ENCODE results near the gene CLIP2. TPM values are rescaled to one million over a fixed set of nuclear protein-coding genes. Genes with fewer than 3 reads are reported as not detected.
"Not testable (repeated sequence)": the region's sequence is repeated elsewhere in the genome, so short reads cannot be mapped to it uniquely, and the experiment has no call there.

CLIP2 gene
- polyA plus RNA-seq, 3 donors = 1.1 to 5.2 (median 1.3) TPM

GRCh38 chr7:74388880-74389415 is 99.7 kb downstream of the CLIP2 start:
- Mint-ChIP-seq H3K36me3 (peaks cover 13 to 44% of the 10 kb centered on the region in 2 donors), H3K4me1 (peaks cover 7% of the 10 kb centered on the region), H3K27me3 (ENCODE audit: low read depth in 3 of 3) (no peaks in the 10 kb centered on the region), H3K27ac (no peak overlapping the region), H3K9me3 (no peaks in the 10 kb centered on the region), H3K4me3 (no peak overlapping the region)
- Histone ChIP-seq H4K20me1 (ENCODE audit: insufficient read depth, low read length) (no peaks in the 10 kb centered on the region), H3K4me3 (replicated peaks in 1 of 3; ENCODE audit: low read depth in 2 of 3, low read length in 3 of 3) (no peak overlapping the region), H3K4me2 (replicated peaks; ENCODE audit: extremely low read depth, low read length, poor library complexity, severe bottlenecking) (no peak overlapping the region), H3K9me3 (replicated peaks in 1 of 2; ENCODE audit: control insufficient read depth in 1 of 2, insufficient read depth in 1 of 2, low read length in 2 of 2) (no peaks in the 10 kb centered on the region), H2AFZ (ENCODE audit: insufficient read depth, low read depth, low read length, poor library complexity, severe bottlenecking) (no peak overlapping the region), H3K27me3 (ENCODE audit: control insufficient read depth in 2 of 2, insufficient read depth in 2 of 2, low read length in 2 of 2) (no peaks in the 10 kb centered on the region), H3K27ac (ENCODE audit: low read depth in 1 of 2, low read length in 2 of 2) (no peak overlapping the region), H3K36me3 (replicated peaks in 1 of 2; ENCODE audit: control insufficient read depth in 1 of 2, insufficient read depth in 2 of 2, low read length in 2 of 2) (peaks cover 7 to 20% of the 10 kb centered on the region in 2 donors), H3K9ac (ENCODE audit: insufficient read depth, low read length, poor library complexity, severe bottlenecking) (no peak overlapping the region), H3K79me2 (ENCODE audit: insufficient read depth, low read length) (no peaks in the 10 kb centered on the region), H3K4me1 (ENCODE audit: control insufficient read depth in 1 of 2, insufficient read depth in 2 of 2, low read length in 2 of 2) (no peaks in the 10 kb centered on the region)
- 98% methylated on average over 20 of the region's 21 CpGs for WGBS (ENCODE audit: insufficient coverage)
- intact Hi-C loops (cut with micrococcal nuclease) = no loop called here
- DNase-seq = no peak
- TF ChIP-seq, protein P1, sequence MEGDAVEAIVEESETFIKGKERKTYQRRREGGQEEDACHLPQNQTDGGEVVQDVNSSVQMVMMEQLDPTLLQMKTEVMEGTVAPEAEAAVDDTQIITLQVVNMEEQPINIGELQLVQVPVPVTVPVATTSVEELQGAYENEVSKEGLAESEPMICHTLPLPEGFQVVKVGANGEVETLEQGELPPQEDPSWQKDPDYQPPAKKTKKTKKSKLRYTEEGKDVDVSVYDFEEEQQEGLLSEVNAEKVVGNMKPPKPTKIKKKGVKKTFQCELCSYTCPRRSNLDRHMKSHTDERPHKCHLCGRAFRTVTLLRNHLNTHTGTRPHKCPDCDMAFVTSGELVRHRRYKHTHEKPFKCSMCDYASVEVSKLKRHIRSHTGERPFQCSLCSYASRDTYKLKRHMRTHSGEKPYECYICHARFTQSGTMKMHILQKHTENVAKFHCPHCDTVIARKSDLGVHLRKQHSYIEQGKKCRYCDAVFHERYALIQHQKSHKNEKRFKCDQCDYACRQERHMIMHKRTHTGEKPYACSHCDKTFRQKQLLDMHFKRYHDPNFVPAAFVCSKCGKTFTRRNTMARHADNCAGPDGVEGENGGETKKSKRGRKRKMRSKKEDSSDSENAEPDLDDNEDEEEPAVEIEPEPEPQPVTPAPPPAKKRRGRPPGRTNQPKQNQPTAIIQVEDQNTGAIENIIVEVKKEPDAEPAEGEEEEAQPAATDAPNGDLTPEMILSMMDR (IDR thresholded peaks at IDR 0.05) = no peak

DNA sequence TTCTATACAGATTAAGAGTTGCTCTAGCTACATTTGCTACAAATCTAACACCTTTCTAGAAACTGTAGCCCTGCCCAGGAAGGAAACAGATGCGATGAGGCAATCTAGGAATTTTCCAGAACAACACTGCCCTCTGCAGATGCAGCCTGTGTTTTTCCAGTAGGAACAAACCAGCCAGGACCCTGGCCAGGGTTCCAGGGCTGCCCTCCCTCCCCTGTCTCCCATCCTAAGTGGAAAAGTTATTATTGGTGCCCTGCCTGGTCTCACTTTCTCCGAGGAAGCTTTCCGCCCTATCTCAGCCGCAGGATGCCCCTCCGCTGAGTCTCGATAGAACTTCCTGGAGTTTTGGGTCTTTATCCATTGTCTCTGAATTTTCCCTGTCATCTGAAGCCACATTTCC is 104.5 kb downstream of the CLIP2 start:
- H3K4me3 ChIP-seq (replicated peaks in 1 of 3; ENCODE audit: low read depth in 2 of 3, low read length in 3 of 3); intact Hi-C loops (cut with micrococcal nuclease); H3K4me1 ChIP-seq (ENCODE audit: control insufficient read depth in 1 of 2, insufficient read depth in 2 of 2, low read length in 2 of 2); H3K27ac Mint-ChIP-seq; H3K27me3 Mint-ChIP-seq (ENCODE audit: low read depth in 3 of 3); H3K27me3 ChIP-seq (ENCODE audit: control insufficient read depth in 2 of 2, insufficient read depth in 2 of 2, low read length in 2 of 2); H3K79me2 ChIP-seq (ENCODE audit: insufficient read depth, low read length); H2AFZ ChIP-seq (ENCODE audit: insufficient read depth, low read depth, low read length, poor library complexity, severe bottlenecking); H3K9me3 ChIP-seq (replicated peaks in 1 of 2; ENCODE audit: control insufficient read depth in 1 of 2, insufficient read depth in 1 of 2, low read length in 2 of 2); H3K4me3 Mint-ChIP-seq; H3K9me3 Mint-ChIP-seq; H3K4me2 ChIP-seq (replicated peaks; ENCODE audit: extremely low read depth, low read length, poor library complexity, severe bottlenecking); H3K9ac ChIP-seq (ENCODE audit: insufficient read depth, low read length, poor library complexity, severe bottlenecking); H4K20me1 ChIP-seq (ENCODE audit: insufficient read depth, low read length); H3K27ac ChIP-seq (ENCODE audit: low read depth in 1 of 2, low read length in 2 of 2): not testable (repeated sequence)
- Mint-ChIP-seq H3K36me3 (peaks cover 17 to 40% of the 10 kb centered on the region in 2 donors), H3K4me1 (peaks cover 20% of the 10 kb centered on the region)
- H3K36me3 ChIP-seq (replicated peaks in 1 of 2; ENCODE audit: control insufficient read depth in 1 of 2, insufficient read depth in 2 of 2, low read length in 2 of 2) = peaks cover 2 to 31% of the 10 kb centered on the region in 2 donors
- peak in 1 of 3 donors; percentile 40 for DNase-seq
- WGBS (ENCODE audit: insufficient coverage) = 94% methylated on average over 5 of the region's 6 CpGs

DNA sequence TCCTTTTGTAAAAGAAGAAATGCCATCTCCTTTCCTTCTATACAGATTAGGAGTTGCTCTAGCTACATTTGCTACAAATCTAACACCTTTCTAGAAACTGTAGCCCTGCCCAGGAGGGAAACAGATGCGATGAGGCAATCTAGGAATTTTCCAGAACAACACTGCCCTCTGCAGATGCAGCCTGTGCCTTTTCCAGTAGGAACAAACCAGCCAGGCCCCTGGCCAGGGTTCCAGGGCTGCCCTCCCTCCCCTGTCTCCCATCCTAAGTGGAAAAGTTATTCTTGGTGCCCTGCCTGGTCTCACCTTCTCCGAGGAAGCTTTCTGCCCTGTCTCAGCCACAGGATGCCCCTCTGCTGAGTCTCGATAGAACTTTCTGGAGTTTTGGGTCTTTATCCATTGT is 105.4 kb downstream of the CLIP2 start:
- Histone ChIP-seq H3K36me3 (replicated peaks in 1 of 2; ENCODE audit: control insufficient read depth in 1 of 2, insufficient read depth in 2 of 2, low read length in 2 of 2) (peaks cover 2 to 26% of the 10 kb centered on the region in 2 donors), H3K9ac (ENCODE audit: insufficient read depth, low read length, poor library complexity, severe bottlenecking) (peak overlapping the region; percentile 15)
- H3K9me3 ChIP-seq (replicated peaks in 1 of 2; ENCODE audit: control insufficient read depth in 1 of 2, insufficient read depth in 1 of 2, low read length in 2 of 2); H3K9me3 Mint-ChIP-seq; intact Hi-C loops (cut with micrococcal nuclease); H2AFZ ChIP-seq (ENCODE audit: insufficient read depth, low read depth, low read length, poor library complexity, severe bottlenecking); H4K20me1 ChIP-seq (ENCODE audit: insufficient read depth, low read length); H3K27me3 Mint-ChIP-seq (ENCODE audit: low read depth in 3 of 3); H3K4me1 ChIP-seq (ENCODE audit: control insufficient read depth in 1 of 2, insufficient read depth in 2 of 2, low read length in 2 of 2); H3K4me2 ChIP-seq (replicated peaks; ENCODE audit: extremely low read depth, low read length, poor library complexity, severe bottlenecking); H3K79me2 ChIP-seq (ENCODE audit: insufficient read depth, low read length); H3K27ac ChIP-seq (ENCODE audit: low read depth in 1 of 2, low read length in 2 of 2); H3K4me3 ChIP-seq (replicated peaks in 1 of 3; ENCODE audit: low read depth in 2 of 3, low read length in 3 of 3); H3K4me3 Mint-ChIP-seq; H3K27me3 ChIP-seq (ENCODE audit: control insufficient read depth in 2 of 2, insufficient read depth in 2 of 2, low read length in 2 of 2): not testable (repeated sequence)
- Mint-ChIP-seq H3K27ac (peak overlapping the region in 3 of 7 donors; percentile 40 to 79 (median 45)), H3K4me1 (peaks cover 20% of the 10 kb centered on the region), H3K36me3 (peaks cover 19 to 39% of the 10 kb centered on the region in 2 donors)
- peak in 1 of 3 donors; percentile 31 for DNase-seq
- WGBS (ENCODE audit: insufficient coverage) = 94% methylated on average over 2 of the region's 3 CpGs

Measured in CD14-positive monocyte (primary cell).